Suppressor macrophage (primary cell): ENCODE measurements around the gene TCF7L2.

Experiments
- DNase-seq, 4 experiments: peaks; one replicate each; pipeline ENCODE4 v3.0.0-alpha.2; 2020 to 2022

TCF7L2 gene

GRCh38 chr10:113024930-113025329, 74.9 kb downstream of the TCF7L2 start:
- no peak for DNase-seq

DNA sequence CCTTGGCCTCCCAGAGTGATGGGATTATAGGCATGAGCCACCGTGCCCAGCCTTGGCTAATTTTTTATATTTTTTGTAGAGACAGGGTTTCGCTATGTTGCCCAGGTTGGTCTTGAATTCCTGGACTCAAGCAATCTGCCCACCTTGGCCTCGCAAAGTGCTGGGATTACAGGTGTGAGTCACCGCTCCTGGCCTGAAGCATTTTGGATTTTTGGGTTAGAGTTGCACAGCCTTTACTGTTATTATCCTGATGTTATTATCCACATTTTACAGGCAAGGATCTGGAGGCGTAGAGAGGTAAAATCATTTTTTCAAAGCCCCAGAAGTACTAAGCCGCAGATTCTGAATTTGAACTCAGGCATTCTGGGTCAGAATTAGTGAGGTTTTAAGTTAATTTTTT, 75.4 kb downstream of the TCF7L2 start:
- no peak for DNase-seq

DNA sequence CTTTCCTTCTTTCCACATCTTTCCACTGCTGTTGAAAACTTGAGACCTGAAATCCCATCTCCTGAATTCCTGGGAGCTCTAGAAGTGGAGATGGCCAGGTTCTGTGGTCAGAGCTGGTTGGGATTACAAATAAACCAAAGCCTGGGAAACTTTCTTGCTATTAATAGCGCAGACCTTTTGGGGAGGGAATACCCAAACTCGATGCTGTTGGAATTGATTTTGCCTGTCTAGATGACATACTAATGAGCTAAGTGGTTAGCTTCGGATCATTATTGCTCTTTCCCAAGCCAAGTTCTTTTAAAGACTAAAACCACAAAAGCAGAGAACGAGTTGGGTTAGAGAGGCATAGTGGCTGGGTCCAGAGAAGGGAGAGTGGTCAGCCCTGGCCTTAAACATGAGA, 76.6 kb downstream of the TCF7L2 start:
- no peak for DNase-seq

- DNase-seq, result no peak
Measured at GRCh38 chr10:113027230-113027573, 77.2 kb downstream of the TCF7L2 start.

DNA sequence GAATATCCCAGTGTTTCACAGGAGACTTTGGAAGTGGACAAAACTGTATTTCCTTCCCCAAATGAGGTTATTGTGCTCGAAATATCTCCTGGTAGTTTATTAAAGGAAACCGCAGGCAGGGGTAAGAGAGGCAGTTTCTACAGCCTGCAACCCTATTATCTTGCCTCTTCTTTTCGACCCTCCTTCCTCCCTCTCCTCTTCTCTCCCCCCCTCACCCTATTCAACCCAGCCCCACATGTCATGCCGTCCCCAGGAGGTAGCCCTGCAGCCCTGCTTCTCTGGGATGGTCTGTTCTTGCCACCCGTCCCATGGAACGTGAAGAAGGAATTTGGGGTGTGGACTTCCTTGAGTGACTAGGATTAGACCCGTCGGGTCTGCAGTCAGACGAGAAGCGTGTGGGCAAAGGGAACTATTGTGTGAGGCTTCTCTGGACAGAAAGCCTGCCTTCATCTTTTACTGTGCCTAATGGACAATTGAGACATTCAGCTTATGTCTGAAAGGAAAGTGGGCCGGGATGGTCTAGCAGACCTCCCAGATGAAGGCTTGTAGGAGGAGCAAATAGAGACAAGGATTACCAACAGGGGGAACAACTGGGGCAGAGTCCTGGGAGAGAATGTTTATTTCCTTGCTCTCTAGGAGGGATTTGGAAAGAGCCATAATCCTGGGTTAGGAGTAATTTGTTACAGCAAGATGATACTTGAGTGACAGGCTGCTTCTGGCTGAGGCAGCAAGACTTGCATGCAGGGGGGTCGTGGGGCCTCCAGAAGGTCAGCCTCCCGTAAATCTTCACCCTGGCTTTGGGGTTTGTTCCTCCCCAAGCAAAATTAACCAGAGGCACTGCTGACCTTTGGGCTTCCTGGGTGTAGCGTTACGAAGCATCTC, 77.8 kb downstream of the TCF7L2 start:
- DNase-seq, result peak in 3 of 4 experiments; percentile 24 to 28 (median 26)

GRCh38 chr10:113028456-113029440, 78.7 kb downstream of the TCF7L2 start:
- DNase-seq, result no peak

GRCh38 chr10:113030453-113030852, 80.4 kb downstream of the TCF7L2 start:
- no peak for DNase-seq

DNA sequence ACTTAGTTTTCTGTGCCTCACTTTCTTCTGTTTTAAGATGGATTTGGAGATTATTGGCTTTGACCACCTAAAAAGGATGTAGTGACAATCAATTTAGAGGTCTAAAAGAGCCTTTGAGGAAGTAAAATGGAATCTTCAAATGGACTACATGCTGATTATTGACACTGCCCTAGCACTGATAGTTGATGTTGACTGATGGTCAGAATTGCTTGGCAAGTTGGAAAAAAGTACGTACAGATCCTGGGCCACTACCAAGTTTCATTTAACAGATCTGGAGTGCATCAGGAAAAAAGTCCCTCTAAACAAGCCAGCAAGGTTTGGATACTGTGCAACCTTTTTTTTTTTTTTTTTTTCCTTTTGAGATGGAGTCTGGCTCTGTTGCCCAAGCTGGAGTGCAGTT, 81.1 kb downstream of the TCF7L2 start:
- DNase-seq, result no peak

- DNase-seq, result peak in 3 of 4 experiments; percentile 34 to 72 (median 69)
Measured at GRCh38 chr10:113033991-113034390, 83.9 kb downstream of the TCF7L2 start.

GRCh38 chr10:113035732-113036312, 85.8 kb downstream of the TCF7L2 start:
- no peak for DNase-seq

- DNase-seq, result no peak
Measured at GRCh38 chr10:113036619-113037018, 86.6 kb downstream of the TCF7L2 start.

GRCh38 chr10:113037218-113037617, 87.2 kb downstream of the TCF7L2 start:
- no peak for DNase-seq

DNA sequence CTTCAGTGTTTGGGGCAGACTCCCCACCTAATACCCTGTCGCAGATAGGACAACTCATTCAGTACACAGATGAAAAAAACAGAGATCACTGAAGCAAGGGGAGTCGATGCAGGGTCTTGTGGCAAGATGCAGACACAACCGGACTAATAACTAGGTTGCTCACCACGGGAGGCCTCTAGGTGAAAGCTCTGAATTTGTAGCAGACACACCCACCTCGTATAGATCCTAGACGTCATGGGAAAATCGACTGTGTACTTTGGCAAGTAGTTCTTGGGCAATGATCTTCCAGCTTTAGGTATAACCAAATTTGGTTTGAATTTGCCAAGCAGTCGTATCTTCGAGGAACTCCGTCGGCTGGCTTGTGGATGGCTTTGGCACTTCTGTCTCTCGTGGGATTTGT, 88.1 kb downstream of the TCF7L2 start:
- DNase-seq, result no peak

- DNase-seq, result no peak
Measured at GRCh38 chr10:113038985-113039384, 88.9 kb downstream of the TCF7L2 start.

DNA sequence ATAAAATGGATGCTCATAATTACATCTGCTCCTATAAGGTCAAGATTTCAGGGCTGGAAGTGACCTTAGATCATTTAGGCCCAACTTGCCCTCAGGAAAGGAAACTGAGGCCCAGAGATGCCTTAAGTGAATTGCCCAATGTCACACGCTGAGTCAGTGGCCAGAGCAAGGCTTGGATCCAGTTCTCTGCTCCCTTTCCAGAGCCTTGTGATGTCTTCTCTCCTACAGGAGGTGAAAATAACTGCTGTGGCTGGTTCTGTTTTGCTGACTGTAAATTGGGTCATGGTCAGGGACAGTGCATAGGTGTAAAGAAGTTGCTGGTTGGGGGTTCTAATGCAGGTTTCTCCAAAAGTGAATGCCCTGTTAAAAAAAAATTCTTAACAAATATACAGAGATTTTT, 91.3 kb downstream of the TCF7L2 start:
- no peak for DNase-seq

GRCh38 chr10:113041841-113042750, 92.0 kb downstream of the TCF7L2 start:
- DNase-seq, result no peak

GRCh38 chr10:113042868-113043267, 92.8 kb downstream of the TCF7L2 start:
- DNase-seq, result peak in 1 of 4 experiments; percentile 11

DNA sequence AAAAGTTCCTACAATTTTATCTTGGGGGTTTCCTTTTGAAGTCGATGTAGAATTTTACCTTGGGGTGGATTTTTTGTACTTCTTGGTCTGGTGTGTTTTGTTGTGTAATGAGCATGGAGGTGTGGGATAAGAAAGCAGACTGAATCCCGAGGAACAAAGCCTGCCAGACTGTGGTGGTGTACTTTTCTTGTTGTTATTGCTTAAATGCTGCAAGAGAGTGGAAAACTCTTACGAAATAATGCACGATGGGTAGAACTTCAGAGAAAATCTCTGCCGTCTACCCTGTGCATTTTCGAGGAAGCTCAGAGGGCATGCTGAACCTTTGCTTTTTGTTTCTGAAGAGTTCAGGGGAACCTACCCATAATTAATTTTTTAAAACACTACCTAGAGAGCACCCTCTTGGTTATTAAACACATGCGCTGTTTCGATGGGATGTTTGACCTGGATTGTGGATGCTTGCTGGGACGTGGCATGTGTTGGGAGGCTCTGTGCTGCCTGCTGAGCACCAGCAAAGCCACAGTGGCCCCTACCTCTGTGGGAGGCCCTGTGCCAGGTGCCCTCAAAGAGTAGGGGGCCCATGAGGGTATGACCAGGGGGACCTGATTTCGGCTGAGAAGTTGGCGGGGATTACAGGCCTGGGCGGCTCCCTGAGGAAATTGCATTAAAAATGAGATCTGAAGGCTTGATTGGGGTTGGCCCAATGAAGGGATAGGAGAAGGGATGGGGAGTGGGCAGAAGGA, 94.1 kb downstream of the TCF7L2 start:
- peak in 2 of 4 experiments; percentile 24 to 37 for DNase-seq

- DNase-seq, result peak; percentile 49 to 74 (median 72)
Measured at GRCh38 chr10:113045147-113046055, 95.4 kb downstream of the TCF7L2 start.

- no peak for DNase-seq
Measured at GRCh38 chr10:113047151-113047550, 97.1 kb downstream of the TCF7L2 start.
